Natural killer cell treated with Interleukin-12 subunit alpha and Interleukin-12 subunit beta and Interleukin-15 and Interleukin-18, amount 100 ng/mL, for 72 hours (primary cell): ENCODE measurements around the gene FAM120C. TPM values are rescaled to one million over a fixed set of nuclear protein-coding genes. Genes with fewer than 3 reads are reported as not detected.
A peak's percentile ranks its signal among the peaks of the same experiment; 100 is the strongest.

Experiments
- ATAC-seq, 2 donors: fragments of 150-1000 bp; cut with Tn5 transposase in 1 of 2; sonication (Bioruptor Pico), chemical (Tn5 transposase) in 1 of 2; 2 replicates each; pipeline ENCODE4 v1.10.0; 2021
- DNase-seq: peaks from one replicate; pipeline ENCODE4 v3.0.0; 2022; ENCODE audit warnings: low spot score
- H3K27ac Mint-ChIP-seq, 2 donors: 1 replicate in 1 of 2; 2 replicates in 1 of 2; pipeline ENCODE4 v1.8.0; 2022; ENCODE audit warnings: mixed read lengths in 2 of 2, mild to moderate bottlenecking in 1 of 2, moderate library complexity in 1 of 2
- H3K27me3 Mint-ChIP-seq, 2 donors: 1 replicate in 1 of 2; 2 replicates in 1 of 2; pipeline ENCODE4 v1.8.0; 2022; ENCODE audit warnings: mixed read lengths in 2 of 2
- H3K36me3 Mint-ChIP-seq: one replicate; pipeline ENCODE4 v1.8.0; 2022; ENCODE audit warnings: mixed read lengths
- H3K4me1 Mint-ChIP-seq, 2 donors: 1 replicate in 1 of 2; 2 replicates in 1 of 2; pipeline ENCODE4 v1.8.0; 2022; ENCODE audit warnings: low read depth in 2 of 2, mixed read lengths in 2 of 2, mild to moderate bottlenecking in 1 of 2
- H3K4me3 Mint-ChIP-seq: one replicate; pipeline ENCODE4 v1.8.0; 2022; ENCODE audit warnings: mixed read lengths
- H3K9me3 Mint-ChIP-seq: 2 replicates; pipeline ENCODE4 v1.8.0; 2022; ENCODE audit warnings: mixed read lengths
- total RNA-seq, 2 donors: library from RNA; stranded (reverse); gene quantifications; one replicate each; pipeline ENCODE4 v1.2.3, GENCODE V29; 2022

FAM120C gene
- total RNA-seq, 2 donors from 2014 or later = 7.6 to 15.0 TPM

DNA sequence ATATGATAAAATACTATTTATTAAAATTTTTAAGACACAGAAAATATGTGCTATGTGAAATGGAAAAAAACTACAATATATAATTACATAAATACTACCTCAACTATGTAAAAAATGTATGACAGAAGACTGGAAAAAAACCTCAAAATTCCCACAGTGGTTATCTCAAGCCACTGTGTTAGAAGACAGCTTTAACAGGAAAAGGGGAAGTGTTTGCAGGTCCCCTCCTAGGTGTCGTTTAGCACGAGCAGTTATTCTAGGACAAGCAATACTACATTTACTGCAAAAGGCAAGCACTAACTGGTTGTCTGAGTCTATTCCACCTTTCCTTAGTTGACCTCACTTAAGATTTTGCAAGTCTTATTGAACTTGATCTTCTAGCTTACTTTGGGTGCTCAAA is 93.9 kb downstream of the FAM120C start:
- ATAC-seq (no peak), DNase-seq (no peak)
- Mint-ChIP-seq H3K36me3 (no peaks in the 10 kb centered on the region), H3K4me1 (no peaks in the 10 kb centered on the region), H3K9me3 (no peaks in the 10 kb centered on the region), H3K27me3 (no peaks in the 10 kb centered on the region), H3K27ac (no peak overlapping the region), H3K4me3 (no peak overlapping the region)

DNA sequence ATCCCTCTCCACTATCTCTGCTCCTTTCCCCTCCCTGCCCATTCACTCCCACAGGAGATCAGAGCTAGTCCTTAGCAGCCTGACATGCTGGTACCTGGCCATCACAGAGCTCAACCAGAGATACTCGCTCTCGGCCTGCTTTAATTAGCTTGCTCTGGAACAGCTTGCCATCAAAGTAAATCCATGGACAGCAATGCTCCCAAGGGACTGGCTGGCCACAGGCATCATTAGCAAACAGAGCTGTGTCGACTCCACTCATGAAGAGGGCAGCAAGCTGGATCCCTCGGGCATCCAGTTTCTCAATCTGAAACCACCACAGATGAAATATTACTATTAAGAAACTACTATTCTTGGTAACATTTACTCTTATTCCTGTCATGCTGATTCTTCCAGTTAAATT is 95.4 kb downstream of the FAM120C start:
- Mint-ChIP-seq H3K4me1 (no peaks in the 10 kb centered on the region), H3K4me3 (no peak overlapping the region), H3K36me3 (no peaks in the 10 kb centered on the region), H3K27me3 (no peaks in the 10 kb centered on the region), H3K27ac (no peak overlapping the region), H3K9me3 (no peaks in the 10 kb centered on the region)
- ATAC-seq (no peak), DNase-seq (no peak)

DNA sequence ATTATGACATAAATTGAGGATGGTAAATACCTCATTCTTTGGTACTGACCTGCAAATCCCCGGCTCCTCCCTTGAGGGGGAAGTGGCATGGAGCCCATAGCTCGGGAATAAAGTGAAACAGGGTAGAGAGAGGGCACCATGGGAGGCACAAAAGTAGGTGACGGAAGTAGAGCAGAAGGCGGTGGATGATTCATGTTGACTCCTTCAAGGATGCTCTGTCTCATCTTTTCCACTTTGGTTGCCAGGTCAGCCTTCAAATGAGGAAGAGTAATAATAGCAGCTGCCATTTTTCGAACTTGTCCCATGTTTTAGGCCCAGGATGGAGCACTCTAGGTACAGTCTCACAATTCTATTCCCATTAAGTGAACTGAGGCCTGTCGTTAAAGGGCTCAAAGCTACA is 97.4 kb downstream of the FAM120C start:
- no peaks in the 10 kb centered on the region for H3K27me3 Mint-ChIP-seq
- no peaks in the 10 kb centered on the region for H3K36me3 Mint-ChIP-seq
- H3K9me3 Mint-ChIP-seq = no peaks in the 10 kb centered on the region
- ATAC-seq = no peak
- no peaks in the 10 kb centered on the region for H3K4me1 Mint-ChIP-seq
- H3K27ac Mint-ChIP-seq = no peak overlapping the region
- DNase-seq = no peak
- H3K4me3 Mint-ChIP-seq = no peak overlapping the region

DNA sequence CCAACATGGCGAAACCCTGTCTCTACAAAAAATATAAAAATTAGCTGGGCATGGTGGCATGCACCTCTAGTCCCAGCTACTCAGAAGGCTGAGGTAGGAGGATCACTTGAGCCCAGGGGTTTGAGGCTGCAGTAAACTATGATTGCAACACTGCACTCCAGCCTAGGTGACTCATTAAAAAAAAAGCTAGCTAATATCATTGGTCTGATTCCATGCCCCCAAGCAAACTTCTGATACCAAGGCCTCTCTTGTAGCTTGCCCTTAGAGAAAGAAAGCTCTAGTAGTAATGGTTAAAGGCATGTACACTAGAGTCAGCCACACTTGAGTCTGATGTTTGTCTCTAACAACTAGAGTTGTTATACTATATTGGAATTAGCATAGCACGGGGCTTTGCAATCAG is 106.2 kb downstream of the FAM120C start:
- H3K27me3 Mint-ChIP-seq = no peaks in the 10 kb centered on the region
- H3K4me3 Mint-ChIP-seq = no peak overlapping the region
- no peaks in the 10 kb centered on the region for H3K9me3 Mint-ChIP-seq
- DNase-seq (no peak), ATAC-seq (no peak)
- H3K27ac Mint-ChIP-seq = no peak overlapping the region
- H3K36me3 Mint-ChIP-seq = no peaks in the 10 kb centered on the region
- no peaks in the 10 kb centered on the region for H3K4me1 Mint-ChIP-seq

DNA sequence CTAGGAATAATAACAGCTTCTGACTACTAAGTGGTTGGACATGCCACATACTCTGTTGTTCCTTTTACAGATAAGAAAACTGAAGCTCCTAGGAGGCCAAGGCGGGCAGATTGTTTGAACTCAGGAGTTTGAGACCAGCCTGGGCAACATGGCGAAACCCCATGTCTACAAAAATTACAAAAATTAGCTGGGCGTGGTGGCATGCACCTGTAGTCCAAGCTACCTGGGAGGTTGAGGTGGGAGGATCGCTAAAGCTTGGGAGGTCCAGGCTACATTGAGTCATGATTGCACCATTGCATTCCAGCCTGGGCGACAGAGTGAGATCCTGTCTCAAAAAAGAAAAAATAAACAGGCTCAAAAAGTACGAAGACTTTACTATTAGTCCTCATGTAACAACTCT is 108.2 kb downstream of the FAM120C start:
- no peaks in the 10 kb centered on the region for H3K27me3 Mint-ChIP-seq
- H3K4me1 Mint-ChIP-seq = no peaks in the 10 kb centered on the region
- no peak for ATAC-seq
- H3K9me3 Mint-ChIP-seq = no peaks in the 10 kb centered on the region
- no peak overlapping the region for H3K4me3 Mint-ChIP-seq
- no peak overlapping the region for H3K27ac Mint-ChIP-seq
- no peak for DNase-seq
- H3K36me3 Mint-ChIP-seq = no peaks in the 10 kb centered on the region

DNA sequence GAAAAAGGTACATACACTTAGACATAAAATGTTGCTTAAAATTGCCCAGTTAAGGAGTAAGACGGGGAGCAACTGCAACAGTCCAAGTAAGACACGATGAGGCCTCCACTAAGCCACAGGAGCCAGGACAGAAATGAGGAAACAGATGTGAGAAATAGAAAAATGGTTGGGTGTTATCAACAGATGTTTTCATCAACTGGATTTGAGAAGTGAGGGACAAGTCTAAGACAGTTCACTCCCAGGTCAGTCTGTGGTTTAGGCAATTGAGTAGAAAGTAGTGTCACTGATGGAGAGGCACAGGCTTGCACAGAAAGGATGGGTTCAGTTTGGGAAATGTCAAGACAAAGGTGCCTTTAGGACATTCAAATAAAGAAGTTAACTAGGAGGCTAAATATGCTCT is 115.3 kb downstream of the FAM120C start:
- ATAC-seq (no peak), DNase-seq (no peak)
- no peak overlapping the region for H3K4me3 Mint-ChIP-seq
- H3K27me3 Mint-ChIP-seq = peaks cover 0 to 4% of the 10 kb centered on the region in 2 donors
- H3K4me1 Mint-ChIP-seq = no peaks in the 10 kb centered on the region
- no peak overlapping the region for H3K27ac Mint-ChIP-seq
- H3K9me3 Mint-ChIP-seq = no peaks in the 10 kb centered on the region
- H3K36me3 Mint-ChIP-seq = no peaks in the 10 kb centered on the region

DNA sequence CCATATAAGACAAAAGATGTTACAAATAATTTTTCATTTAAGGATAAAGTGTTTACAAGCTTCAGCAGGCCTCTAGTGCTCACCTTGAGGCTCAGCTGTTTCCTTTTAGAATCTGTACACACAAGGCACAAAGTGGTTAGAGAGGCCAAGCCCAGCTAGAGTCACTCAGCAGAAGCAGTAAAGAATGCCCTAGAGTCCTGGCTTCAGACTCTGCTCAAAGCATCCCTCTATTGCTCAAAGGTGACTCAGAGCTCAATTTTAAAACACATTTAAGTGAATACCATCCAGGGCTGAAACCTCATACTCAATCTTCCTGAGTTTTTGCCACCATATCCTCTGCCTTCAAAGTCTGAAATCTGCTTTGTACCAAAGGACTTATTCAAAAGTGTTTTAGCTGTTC is 116.2 kb downstream of the FAM120C start:
- no peaks in the 10 kb centered on the region for H3K4me1 Mint-ChIP-seq
- H3K4me3 Mint-ChIP-seq = no peak overlapping the region
- no peak overlapping the region for H3K27ac Mint-ChIP-seq
- H3K27me3 Mint-ChIP-seq = peaks cover 0 to 4% of the 10 kb centered on the region in 2 donors
- ATAC-seq (no peak), DNase-seq (no peak)
- H3K36me3 Mint-ChIP-seq = no peaks in the 10 kb centered on the region
- H3K9me3 Mint-ChIP-seq = no peaks in the 10 kb centered on the region

DNA sequence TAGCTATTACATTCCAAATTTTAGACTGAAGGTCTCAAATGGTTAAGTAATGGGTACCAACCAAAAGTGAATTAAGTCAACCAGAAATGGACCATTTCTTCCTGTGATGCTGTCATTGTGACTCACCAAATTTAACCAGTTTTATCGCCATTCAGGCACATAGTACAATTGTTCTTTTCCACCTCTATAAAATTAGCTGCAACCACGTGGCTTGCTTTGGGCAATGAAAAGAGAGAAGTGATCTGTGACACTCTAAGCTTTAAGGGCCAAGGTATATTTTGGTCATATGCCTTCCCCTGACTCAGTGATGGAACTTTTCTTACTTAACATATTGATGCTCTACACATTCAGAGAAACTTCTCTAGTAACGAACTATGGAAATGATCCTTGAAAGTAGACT is 118.5 kb downstream of the FAM120C start:
- Mint-ChIP-seq H3K27me3 (peaks cover 0 to 4% of the 10 kb centered on the region in 2 donors), H3K4me3 (no peak overlapping the region), H3K9me3 (no peaks in the 10 kb centered on the region), H3K36me3 (no peaks in the 10 kb centered on the region), H3K4me1 (no peaks in the 10 kb centered on the region), H3K27ac (no peak overlapping the region)
- ATAC-seq (no peak), DNase-seq (no peak)

DNA sequence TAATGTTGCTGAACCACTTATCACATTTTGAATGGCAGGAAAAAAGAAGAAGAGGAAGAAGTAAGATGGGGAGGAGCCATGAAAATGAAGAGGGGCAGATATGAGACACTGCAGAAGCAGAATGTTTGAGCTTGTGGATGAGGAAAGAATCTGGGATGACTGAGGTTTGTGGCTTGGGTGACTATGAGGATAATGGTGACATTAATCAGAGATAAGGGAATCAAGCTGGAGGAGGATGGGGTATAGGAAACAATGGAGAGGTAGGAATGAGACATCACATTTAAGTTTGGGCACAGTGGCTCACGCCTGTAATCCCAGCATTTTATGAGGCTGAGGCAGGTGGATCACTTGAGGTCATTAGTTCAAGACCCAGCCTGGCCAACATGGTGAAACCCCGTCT is 119.7 kb downstream of the FAM120C start:
- no peak for ATAC-seq
- no peaks in the 10 kb centered on the region for H3K4me1 Mint-ChIP-seq
- DNase-seq = no peak
- no peaks in the 10 kb centered on the region for H3K36me3 Mint-ChIP-seq
- H3K9me3 Mint-ChIP-seq = no peaks in the 10 kb centered on the region
- H3K27me3 Mint-ChIP-seq = peaks cover 0 to 4% of the 10 kb centered on the region in 2 donors
- H3K27ac Mint-ChIP-seq = no peak overlapping the region
- H3K4me3 Mint-ChIP-seq = no peak overlapping the region

DNA sequence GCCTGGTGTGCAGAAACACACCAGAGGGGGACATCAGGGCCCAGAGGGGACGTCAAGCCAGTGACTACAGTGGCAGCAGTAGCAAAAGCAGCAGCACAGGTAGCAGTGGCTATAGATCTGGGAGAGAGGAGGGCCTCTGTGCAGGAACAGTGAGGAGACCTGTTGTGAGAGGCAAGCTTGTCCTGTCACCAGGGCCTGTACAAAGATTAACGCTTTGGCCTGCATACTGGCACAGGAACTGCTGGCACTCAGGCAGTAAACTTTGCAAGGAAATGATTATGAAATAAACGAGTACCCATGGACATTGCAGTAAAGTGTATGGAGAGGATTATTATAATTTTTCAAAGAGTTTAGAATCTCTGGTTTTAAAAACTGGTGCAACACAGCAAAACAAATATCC is 133.3 kb downstream of the FAM120C start:
- Mint-ChIP-seq H3K36me3 (no peaks in the 10 kb centered on the region), H3K27me3 (peaks cover 0 to 3% of the 10 kb centered on the region in 2 donors)
- no peak for ATAC-seq

DNA sequence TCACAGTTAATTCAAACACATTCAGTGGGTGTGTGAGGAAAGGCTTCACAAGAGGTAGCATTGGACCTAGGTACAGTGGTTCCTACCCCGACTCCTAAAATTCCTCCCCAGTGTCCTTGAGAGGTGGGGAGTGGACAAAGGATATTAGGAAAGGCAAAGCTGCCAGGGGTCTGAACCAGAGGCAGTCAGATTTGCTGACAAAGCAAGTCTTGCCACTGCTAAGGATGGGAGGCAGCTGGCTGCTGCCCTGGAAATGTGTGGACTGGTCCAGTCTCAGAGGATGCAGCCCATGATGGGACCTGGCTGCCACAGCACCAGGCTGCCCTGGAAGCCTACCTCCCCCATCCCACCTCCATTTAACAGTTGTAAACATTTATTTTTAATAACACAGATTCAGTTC is 134.6 kb downstream of the FAM120C start:
- no peak for ATAC-seq
- Mint-ChIP-seq H3K36me3 (no peaks in the 10 kb centered on the region), H3K9me3 (no peaks in the 10 kb centered on the region), H3K4me1 (peaks cover 6 to 13% of the 10 kb centered on the region in 2 donors), H3K27ac (no peak overlapping the region), H3K27me3 (peaks cover 0 to 3% of the 10 kb centered on the region in 2 donors), H3K4me3 (no peak overlapping the region)
- no peak for DNase-seq

More for the DNA sequence above, 133.3 kb downstream of the FAM120C start:
- Mint-ChIP-seq H3K4me3 (no peak overlapping the region), H3K27ac (no peak overlapping the region), H3K4me1 (peaks cover 4 to 9% of the 10 kb centered on the region in 2 donors), H3K9me3 (no peaks in the 10 kb centered on the region)
- DNase-seq = no peak

DNA sequence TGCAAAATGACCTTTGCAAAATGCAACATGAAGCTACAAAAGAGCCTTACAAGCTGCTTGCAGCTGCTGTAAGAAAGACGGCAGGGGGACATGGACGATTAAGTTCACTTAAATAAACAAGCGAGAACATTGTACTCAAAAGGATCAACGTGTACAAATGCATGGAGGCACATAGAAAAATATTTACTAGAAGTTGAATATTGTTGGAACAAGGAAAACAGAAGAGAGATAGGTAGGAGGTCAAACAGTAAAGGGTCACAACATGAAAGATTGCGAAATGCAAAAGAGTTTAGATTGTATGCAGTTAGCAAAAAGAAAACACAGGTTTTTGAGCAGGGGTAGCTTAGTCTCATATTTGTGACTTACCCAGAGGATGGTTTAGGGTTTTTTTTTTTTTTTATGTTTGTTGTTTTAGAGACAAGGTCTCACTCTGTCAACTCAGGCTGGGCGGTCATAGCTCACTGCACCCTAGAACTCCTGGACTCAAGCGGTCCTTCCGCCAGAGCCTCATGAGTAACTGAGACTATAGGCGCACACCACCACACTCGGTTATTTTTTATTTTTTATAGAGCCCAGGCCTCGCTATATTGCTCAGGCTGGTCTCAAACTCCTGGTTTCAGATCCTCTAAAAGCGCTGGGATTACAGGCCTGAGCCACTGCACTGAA is 137.4 kb downstream of the FAM120C start:
- H3K4me3 Mint-ChIP-seq = peak overlapping the region; percentile 95
- no peaks in the 10 kb centered on the region for H3K9me3 Mint-ChIP-seq
- H3K36me3 Mint-ChIP-seq = no peaks in the 10 kb centered on the region
- peak overlapping the region; percentile 91 to 95 for H3K27ac Mint-ChIP-seq
- no peak for DNase-seq
- H3K27me3 Mint-ChIP-seq = peaks cover 0 to 3% of the 10 kb centered on the region in 2 donors
- H3K4me1 Mint-ChIP-seq = peaks cover 10 to 20% of the 10 kb centered on the region in 2 donors
- no peak for ATAC-seq

DNA sequence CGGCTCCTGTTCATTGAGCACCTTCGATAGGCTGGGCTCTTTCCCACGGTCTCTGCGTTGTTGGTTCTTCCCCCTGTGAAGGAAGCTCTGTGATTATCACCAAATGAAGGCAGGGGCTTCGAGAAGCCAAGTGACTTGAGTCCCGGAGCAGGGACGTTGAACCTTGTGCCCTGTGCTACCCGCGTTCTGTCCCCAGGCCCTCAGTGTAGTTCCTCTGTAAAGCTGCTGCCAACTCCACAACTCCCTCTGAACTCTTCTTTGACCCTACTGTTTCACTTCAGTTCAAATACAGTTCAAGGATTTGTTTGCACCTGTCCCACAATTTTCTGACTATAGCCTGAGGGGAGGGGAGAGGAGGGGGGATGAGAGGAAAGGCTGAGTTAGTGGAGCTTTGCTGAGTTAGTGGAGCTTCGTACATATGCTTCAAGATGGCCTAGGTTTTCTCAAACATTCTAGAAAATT is 138.1 kb downstream of the FAM120C start:
- ATAC-seq = no peak
- Mint-ChIP-seq H3K9me3 (no peaks in the 10 kb centered on the region), H3K27ac (peak overlapping the region; percentile 91 to 95)

DNA sequence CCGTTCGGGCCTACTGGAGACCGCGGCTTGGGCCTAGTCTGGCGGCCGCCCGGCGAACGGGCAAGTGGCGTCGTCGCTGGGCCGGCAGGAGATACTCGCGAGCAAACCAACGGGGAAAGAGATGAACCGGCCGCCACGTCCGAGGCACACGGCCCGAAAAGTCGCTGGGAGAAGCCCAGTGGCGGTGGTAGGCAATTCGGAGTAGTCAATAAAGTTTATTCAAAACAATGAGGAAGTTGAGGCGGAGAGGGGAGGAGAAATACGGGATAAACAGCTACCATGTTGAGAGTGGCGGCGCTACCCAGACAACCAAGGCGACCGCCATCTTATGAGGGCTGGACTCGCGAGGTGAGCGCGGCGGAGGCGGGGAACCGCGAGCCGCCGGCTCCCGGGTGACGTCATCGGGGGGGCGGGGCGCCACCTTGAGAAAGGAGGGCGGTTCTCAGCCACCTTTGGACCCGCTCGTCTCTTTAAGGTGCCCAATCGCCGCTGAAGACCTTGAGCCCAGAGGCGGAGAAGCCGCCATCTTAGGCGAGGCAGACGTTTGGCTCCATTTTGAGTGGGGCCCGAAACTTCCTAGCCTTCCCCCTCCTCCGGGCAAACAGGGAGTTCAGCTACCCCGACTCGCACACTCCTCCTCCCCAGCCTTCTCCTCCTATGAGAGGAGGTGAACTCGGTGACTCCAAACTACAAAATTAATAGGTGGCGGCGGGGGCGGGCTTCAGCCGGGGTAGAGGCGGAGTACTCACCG is 138.8 kb downstream of the FAM120C start, which contains the start of gene PHF8:
TSS of gene PHF8 (minus strand) at position 348 of the 751 bp plus-strand sequence. CDS start 1,745 bp downstream, outside the sequence.
- Mint-ChIP-seq H3K27me3 (peaks cover 0 to 3% of the 10 kb centered on the region in 2 donors), H3K27ac (peak within 1 kb of the TSS; percentile 91 to 95), H3K4me1 (peaks cover 10 to 24% of the 10 kb centered on the region in 2 donors), H3K4me3 (peak within 1 kb of the TSS; percentile 95), H3K9me3 (no peaks in the 10 kb centered on the region), H3K36me3 (no peaks in the 10 kb centered on the region)
- peak; percentile 92 to 93 for ATAC-seq
- DNase-seq = peak; percentile 95

More for the DNA sequence above, 138.1 kb downstream of the FAM120C start:
- Mint-ChIP-seq H3K36me3 (no peaks in the 10 kb centered on the region), H3K4me1 (peaks cover 10 to 24% of the 10 kb centered on the region in 2 donors), H3K4me3 (peak overlapping the region; percentile 95), H3K27me3 (peaks cover 0 to 3% of the 10 kb centered on the region in 2 donors)
- no peak for DNase-seq
